Measurements from ENCODE around the gene AMMECR1. TPM values are rescaled to one million over a fixed set of nuclear protein-coding genes. Genes with fewer than 3 reads are reported as not detected.

Gene AMMECR1
- total RNA-seq, 2 experiments from 2014 or later = 7.8 to 7.9 TPM

- Histone ChIP-seq H3K9me3 (ENCODE audit: control insufficient read depth in 1 of 2, insufficient read depth in 1 of 2, low read length in 2 of 2) (no peaks in the 10 kb centered on the region), H3K27me3 (ENCODE audit: control insufficient read depth in 1 of 2, insufficient read depth in 2 of 2, low read length in 2 of 2) (no peaks in the 10 kb centered on the region), H3K4me3 (ENCODE audit: low read length) (no peak overlapping the region), H3K27ac (ENCODE audit: low read depth in 1 of 2, low read length in 2 of 2) (no peak overlapping the region), H3K4me1 (ENCODE audit: insufficient read depth, low read length) (peaks cover 6% of the 10 kb centered on the region), H3K36me3 (ENCODE audit: insufficient read depth, low read length) (peaks cover 6% of the 10 kb centered on the region)
- ChIA-PET CTCF (no interaction called here), POLR2A (no interaction called here)
- peaks cover 5% of the 10 kb centered on the region for H3K4me1 Mint-ChIP-seq (ENCODE audit: low read depth)
- DNase-seq = no peak
- H3K27me3 Mint-ChIP-seq = no peaks in the 10 kb centered on the region
- intact Hi-C loops (cut with DNase I, micrococcal nuclease) = no loop called here
- ATAC-seq (ENCODE audit: poor library complexity) = no peak
- peaks cover 17% of the 10 kb centered on the region for H3K36me3 Mint-ChIP-seq (ENCODE audit: low read depth)
- no peak overlapping the region for H3K4me3 Mint-ChIP-seq
- TF ChIP-seq CTCF (IDR thresholded peaks at IDR 0.05) = no peak
- no peak overlapping the region for H3K27ac Mint-ChIP-seq
- no peaks in the 10 kb centered on the region for H3K9me3 Mint-ChIP-seq
Measured at GRCh38 chrX:110171442-110171841, 146.4 kb downstream of the AMMECR1 start.

GRCh38 chrX:110170029-110170428 is 147.9 kb downstream of the AMMECR1 start:
- H3K4me1 Mint-ChIP-seq (ENCODE audit: low read depth) = peaks cover 5% of the 10 kb centered on the region
- no peak overlapping the region for H3K4me3 Mint-ChIP-seq

GRCh38 chrX:110168585-110168984 is 149.3 kb downstream of the AMMECR1 start:
- intact Hi-C loops (cut with DNase I, micrococcal nuclease) = loop anchor here in 1 of 2 experiments (5.0 kb wide), 2 partner anchors 149 to 674 kb away; partner anchors contain the start of gene AMMECR1
- H3K27ac Mint-ChIP-seq = no peak overlapping the region
- POLR2A ChIA-PET = interaction anchor here (2.5 kb wide), 1 partner anchor 149 kb away, joined by 11 read pairs; the partner anchor contains the start of gene AMMECR1

More at GRCh38 chrX:110170029-110170428, 147.9 kb downstream of the AMMECR1 start:
- Histone ChIP-seq H3K4me1 (ENCODE audit: insufficient read depth, low read length) (peaks cover 6% of the 10 kb centered on the region), H3K4me3 (ENCODE audit: low read length) (no peak overlapping the region), H3K9me3 (ENCODE audit: control insufficient read depth in 1 of 2, insufficient read depth in 1 of 2, low read length in 2 of 2) (no peaks in the 10 kb centered on the region), H3K36me3 (ENCODE audit: insufficient read depth, low read length) (peaks cover 5% of the 10 kb centered on the region), H3K27ac (ENCODE audit: low read depth in 1 of 2, low read length in 2 of 2) (no peak overlapping the region), H3K27me3 (ENCODE audit: control insufficient read depth in 1 of 2, insufficient read depth in 2 of 2, low read length in 2 of 2) (no peaks in the 10 kb centered on the region)
- intact Hi-C loops (cut with DNase I, micrococcal nuclease) = no loop called here
- Mint-ChIP-seq H3K27me3 (no peaks in the 10 kb centered on the region), H3K27ac (no peak overlapping the region), H3K9me3 (no peaks in the 10 kb centered on the region), H3K36me3 (ENCODE audit: low read depth) (peaks cover 17% of the 10 kb centered on the region)
- DNase-seq = no peak
- ChIA-PET POLR2A (no interaction called here), CTCF (no interaction called here)
- ATAC-seq (ENCODE audit: poor library complexity) = no peak
- no peak for TF ChIP-seq CTCF (IDR thresholded peaks at IDR 0.05)

More at GRCh38 chrX:110168585-110168984, 149.3 kb downstream of the AMMECR1 start:
- Histone ChIP-seq H3K27ac (ENCODE audit: low read depth in 1 of 2, low read length in 2 of 2) (no peak overlapping the region), H3K36me3 (ENCODE audit: insufficient read depth, low read length) (peaks cover 5% of the 10 kb centered on the region), H3K9me3 (ENCODE audit: control insufficient read depth in 1 of 2, insufficient read depth in 1 of 2, low read length in 2 of 2) (no peaks in the 10 kb centered on the region), H3K4me3 (ENCODE audit: low read length) (no peak overlapping the region), H3K27me3 (ENCODE audit: control insufficient read depth in 1 of 2, insufficient read depth in 2 of 2, low read length in 2 of 2) (no peaks in the 10 kb centered on the region), H3K4me1 (ENCODE audit: insufficient read depth, low read length) (peaks cover 6% of the 10 kb centered on the region)
- H3K4me1 Mint-ChIP-seq (ENCODE audit: low read depth) = peaks cover 5% of the 10 kb centered on the region
- no peak for TF ChIP-seq CTCF (IDR thresholded peaks at IDR 0.05)
- no peaks in the 10 kb centered on the region for H3K27me3 Mint-ChIP-seq
- no peaks in the 10 kb centered on the region for H3K9me3 Mint-ChIP-seq
- CTCF ChIA-PET = interaction anchor here (1.1 to 1.6 kb wide), 3 partner anchors 10 to 101 kb away, joined by 3 read pairs; no protein-coding TSS in a partner anchor
- H3K4me3 Mint-ChIP-seq = no peak overlapping the region
- DNase-seq (no peak), ATAC-seq (ENCODE audit: poor library complexity) (no peak)
- peaks cover 17% of the 10 kb centered on the region for H3K36me3 Mint-ChIP-seq (ENCODE audit: low read depth)

All from CD4-positive, alpha-beta T cell (primary cell).